Esophagus muscularis mucosa (tissue), 4 donors: ENCODE data around the gene TNS4.

ENCODE experiments used
- EP300 ChIP-seq: sonication (generic); formaldehyde crosslinking; IDR thresholded peaks from one replicate; pipeline ENCODE4 v1.6.1; 2017; ENCODE audit warnings: antibody characterized with exemption
- POLR2A ChIP-seq: fragments of 450-650 bp; IDR thresholded peaks from one replicate; pipeline ENCODE4 v1.6.1; 2017; ENCODE audit warnings: antibody characterized with exemption, moderate library complexity, mild to moderate bottlenecking, low read depth
- POLR2AphosphoS5 ChIP-seq, 2 donors: sonication (generic); formaldehyde crosslinking; IDR thresholded peaks; one replicate each; pipeline ENCODE4 v1.6.1; 2017; ENCODE audit warnings: antibody characterized with exemption in 2 of 2
- TF ChIP-seq, protein P1 (sequence below), 3 experiments: fragments of 200-600 bp in 2 of 3; fragments of 450-650 bp in 1 of 3; sonication (generic) in 2 of 3; IDR thresholded peaks; one replicate each; pipeline ENCODE4 v1.5.1; 2017 to 2019; ENCODE audit warnings: antibody characterized with exemption in 3 of 3, mild to moderate bottlenecking in 2 of 3, moderate library complexity in 1 of 3

DNA sequence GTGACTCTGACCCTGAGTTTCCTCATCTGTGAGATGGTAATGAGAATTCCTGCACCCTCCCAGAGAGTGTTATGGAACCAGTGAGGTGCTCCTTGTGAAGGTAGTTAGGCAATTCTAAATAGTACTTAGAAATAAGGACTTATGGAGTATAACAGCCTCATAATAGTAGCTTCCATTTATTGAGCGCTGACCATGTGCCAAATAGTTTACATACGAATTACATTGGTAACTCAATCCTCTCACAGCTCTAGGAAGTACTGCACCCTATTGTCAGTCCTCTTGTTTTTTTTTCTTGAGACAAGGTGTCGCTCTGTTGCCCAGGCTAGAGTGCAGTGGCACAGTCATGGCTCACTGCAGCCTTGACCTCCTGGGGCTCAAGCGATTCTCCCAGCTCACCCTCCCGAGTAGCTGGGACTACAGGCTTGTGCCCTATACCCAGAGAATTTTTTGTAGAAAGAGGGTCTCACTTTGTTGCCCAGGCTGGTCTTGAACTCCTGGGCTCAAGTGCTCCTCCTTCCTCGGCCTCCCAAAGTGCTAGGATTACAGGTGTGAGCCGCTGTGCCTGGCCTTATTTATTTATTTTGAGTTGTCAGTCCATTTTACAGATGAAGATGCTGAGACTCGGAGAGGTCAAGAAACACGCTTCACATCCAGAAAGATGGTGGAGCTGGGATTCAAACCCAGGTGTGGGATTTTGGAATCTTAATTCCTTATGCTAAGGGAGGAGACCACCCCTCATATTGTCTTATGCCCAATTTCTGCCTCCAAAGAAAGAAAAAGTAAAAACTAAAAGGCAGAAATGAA lies 2.9 kb downstream of the TNS4 start:
- TF ChIP-seq POLR2AphosphoS5 (IDR thresholded peaks at IDR 0.05) (no peak), POLR2A (no peak), EP300 (no peak)
- TF ChIP-seq, protein P1, sequence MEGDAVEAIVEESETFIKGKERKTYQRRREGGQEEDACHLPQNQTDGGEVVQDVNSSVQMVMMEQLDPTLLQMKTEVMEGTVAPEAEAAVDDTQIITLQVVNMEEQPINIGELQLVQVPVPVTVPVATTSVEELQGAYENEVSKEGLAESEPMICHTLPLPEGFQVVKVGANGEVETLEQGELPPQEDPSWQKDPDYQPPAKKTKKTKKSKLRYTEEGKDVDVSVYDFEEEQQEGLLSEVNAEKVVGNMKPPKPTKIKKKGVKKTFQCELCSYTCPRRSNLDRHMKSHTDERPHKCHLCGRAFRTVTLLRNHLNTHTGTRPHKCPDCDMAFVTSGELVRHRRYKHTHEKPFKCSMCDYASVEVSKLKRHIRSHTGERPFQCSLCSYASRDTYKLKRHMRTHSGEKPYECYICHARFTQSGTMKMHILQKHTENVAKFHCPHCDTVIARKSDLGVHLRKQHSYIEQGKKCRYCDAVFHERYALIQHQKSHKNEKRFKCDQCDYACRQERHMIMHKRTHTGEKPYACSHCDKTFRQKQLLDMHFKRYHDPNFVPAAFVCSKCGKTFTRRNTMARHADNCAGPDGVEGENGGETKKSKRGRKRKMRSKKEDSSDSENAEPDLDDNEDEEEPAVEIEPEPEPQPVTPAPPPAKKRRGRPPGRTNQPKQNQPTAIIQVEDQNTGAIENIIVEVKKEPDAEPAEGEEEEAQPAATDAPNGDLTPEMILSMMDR (IDR thresholded peaks at IDR 0.05): no peak
